Stimulated activated memory B cell treated with anti-CD40 and anti-IgM and Interleukin-4, amounts not matched to agents 10 μg/mL and 1 μg/mL and 100 μg/mL, for 72 hours (primary cell): ENCODE results near the gene KRTAP4-6.
"Not testable (repeated sequence)": the region's sequence is repeated elsewhere in the genome, so short reads cannot be mapped to it uniquely, and the experiment has no call there.

Source experiments
- ATAC-seq: fragments of 150-1000 bp; cut with Tn5 transposase; 2 replicates; pipeline ENCODE4 v1.10.0; 2021
- H3K27ac Mint-ChIP-seq: one replicate; pipeline ENCODE4 v1.8.0; 2022; ENCODE audit warnings: mild to moderate bottlenecking, mixed read lengths
- H3K27me3 Mint-ChIP-seq: one replicate; pipeline ENCODE4 v1.8.0; 2022; ENCODE audit warnings: mixed read lengths
- H3K36me3 Mint-ChIP-seq: one replicate; pipeline ENCODE4 v1.8.0; 2022; ENCODE audit warnings: mixed read lengths
- H3K4me1 Mint-ChIP-seq: one replicate; pipeline ENCODE4 v1.8.0; 2022; ENCODE audit warnings: mixed read lengths
- H3K4me3 Mint-ChIP-seq: one replicate; pipeline ENCODE4 v1.8.0; 2022; ENCODE audit warnings: mild to moderate bottlenecking, moderate library complexity, mixed read lengths
- H3K9me3 Mint-ChIP-seq: one replicate; pipeline ENCODE4 v1.8.0; 2022; ENCODE audit warnings: mixed read lengths

KRTAP4-6 gene

DNA sequence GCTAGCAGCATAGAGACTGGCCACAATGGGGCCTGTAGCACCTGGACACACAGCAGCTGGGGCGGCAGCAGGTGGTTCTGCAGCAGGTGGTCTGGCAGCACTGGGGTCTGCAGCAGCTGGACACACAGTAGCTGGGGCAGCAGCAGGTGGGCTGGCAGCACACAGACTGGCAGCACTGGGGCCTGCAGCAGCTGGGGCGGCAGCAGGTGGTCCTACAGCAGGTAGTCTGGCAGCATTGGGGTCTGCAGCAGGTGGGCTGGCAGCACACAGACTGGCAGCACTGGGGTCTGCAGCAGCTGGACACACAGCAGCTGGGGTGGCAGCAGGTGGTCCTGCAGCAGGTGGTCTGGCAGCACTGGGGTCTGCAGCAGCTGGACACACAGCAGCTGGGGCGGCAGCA, 19.8 kb upstream of the KRTAP4-6 start:
- H3K36me3 Mint-ChIP-seq, H3K4me1 Mint-ChIP-seq, H3K9me3 Mint-ChIP-seq, H3K27ac Mint-ChIP-seq, ATAC-seq, H3K4me3 Mint-ChIP-seq: not testable (repeated sequence)
- H3K27me3 Mint-ChIP-seq: peaks cover 47% of the 10 kb centered on the region

DNA sequence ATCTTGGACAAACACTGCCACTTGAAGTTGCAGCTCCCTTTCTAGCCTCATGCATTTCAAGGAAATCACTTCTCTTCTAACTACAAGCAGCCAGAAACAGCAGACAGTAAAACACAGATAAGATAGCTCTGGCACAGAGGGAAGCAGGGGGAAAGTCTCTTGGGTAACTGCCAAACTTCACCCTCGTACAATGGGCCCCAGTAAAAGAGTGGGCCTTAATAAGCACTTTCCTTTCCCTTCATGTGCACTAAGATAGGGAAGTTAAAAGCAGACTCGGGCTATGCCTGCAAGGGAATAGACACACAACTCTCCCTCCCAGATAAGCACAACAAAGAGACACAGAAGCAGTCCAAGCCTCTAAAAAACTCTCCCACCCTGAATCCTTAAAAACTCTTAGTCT, 13.5 kb upstream of the KRTAP4-6 start:
- no peak for ATAC-seq
- Mint-ChIP-seq H3K27ac (no peak overlapping the region), H3K4me3 (no peak overlapping the region), H3K9me3 (no peaks in the 10 kb centered on the region), H3K27me3 (peaks cover 52% of the 10 kb centered on the region), H3K36me3 (no peaks in the 10 kb centered on the region), H3K4me1 (no peaks in the 10 kb centered on the region)

DNA sequence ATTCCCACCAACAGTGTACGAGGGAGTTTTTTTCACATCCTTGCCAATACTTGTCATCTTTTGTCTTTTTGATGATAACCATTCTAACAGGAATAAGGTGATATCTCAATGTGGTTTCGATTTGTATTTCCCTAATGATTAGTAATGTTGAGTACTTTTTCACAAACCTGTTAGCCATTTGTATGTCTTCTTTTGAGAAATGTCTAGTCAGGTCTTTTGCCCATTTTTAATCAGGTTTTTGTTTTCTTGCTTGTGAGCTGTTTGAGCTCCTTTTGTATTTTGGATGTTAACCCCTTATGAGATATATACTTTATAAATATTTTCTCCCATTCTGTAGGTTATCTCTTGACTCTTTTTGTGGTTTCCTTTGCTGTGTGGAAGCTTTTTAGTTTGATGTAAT, 11.2 kb upstream of the KRTAP4-6 start:
- ATAC-seq: no peak
- no peak overlapping the region for H3K4me3 Mint-ChIP-seq
- H3K9me3 Mint-ChIP-seq: peaks cover 3% of the 10 kb centered on the region
- no peaks in the 10 kb centered on the region for H3K36me3 Mint-ChIP-seq
- peaks cover 28% of the 10 kb centered on the region for H3K27me3 Mint-ChIP-seq
- H3K4me1 Mint-ChIP-seq: no peaks in the 10 kb centered on the region
- no peak overlapping the region for H3K27ac Mint-ChIP-seq

DNA sequence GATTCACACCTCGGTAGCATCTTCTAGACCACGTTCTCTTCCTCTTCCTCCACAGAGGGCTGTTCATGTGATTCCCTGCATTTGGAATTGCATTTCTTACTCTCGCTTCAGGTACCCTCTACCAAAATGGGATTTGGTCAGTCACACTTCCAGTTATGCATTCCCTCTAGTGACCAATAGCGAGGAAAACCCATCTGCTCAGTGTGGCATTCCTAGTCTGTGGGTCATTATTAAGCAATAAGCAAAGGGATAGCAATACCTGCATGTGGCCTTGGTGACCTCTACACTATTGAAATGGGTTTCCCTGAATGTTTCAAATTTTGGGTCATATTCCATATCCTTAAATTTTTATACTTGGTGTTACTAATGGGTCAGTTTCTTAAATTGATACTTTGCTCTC, 9.7 kb upstream of the KRTAP4-6 start:
- Mint-ChIP-seq H3K9me3 (peaks cover 3% of the 10 kb centered on the region), H3K27me3 (peaks cover 16% of the 10 kb centered on the region), H3K27ac (no peak overlapping the region), H3K4me1 (no peaks in the 10 kb centered on the region), H3K4me3 (no peak overlapping the region), H3K36me3 (no peaks in the 10 kb centered on the region)
- ATAC-seq: no peak

DNA sequence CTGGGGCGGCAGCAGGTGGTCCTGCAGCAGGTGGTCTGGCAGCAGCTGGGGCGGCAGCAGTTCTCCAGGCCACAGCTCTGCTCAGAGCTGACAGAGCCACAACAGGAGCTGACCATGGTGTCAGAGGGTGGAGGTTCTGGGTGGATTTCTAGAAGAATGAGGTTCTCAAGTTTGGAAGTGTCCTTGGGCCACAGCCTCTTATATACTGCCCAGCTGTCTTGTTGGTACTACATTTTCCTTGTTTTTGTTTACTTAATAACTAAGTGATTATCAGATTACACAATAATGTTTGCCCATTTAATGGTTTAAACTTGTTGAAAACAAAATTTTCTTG, 9.3 kb upstream of the KRTAP4-6 start, which contains the start of gene KRTAP4-5:
KRTAP4-5 (minus strand) TSS at position 174 of the 334 bp plus-strand sequence; CDS start at position 116, 58 bp downstream.
- no peaks in the 10 kb centered on the region for H3K4me1 Mint-ChIP-seq
- no peak within 1 kb of the TSS for H3K4me3 Mint-ChIP-seq
- ATAC-seq: no peak
- H3K36me3 Mint-ChIP-seq: no peaks in the 10 kb centered on the region
- no peak within 1 kb of the TSS for H3K27ac Mint-ChIP-seq
- H3K9me3 Mint-ChIP-seq: peaks cover 3% of the 10 kb centered on the region
- H3K27me3 Mint-ChIP-seq: peaks cover 14% of the 10 kb centered on the region

DNA sequence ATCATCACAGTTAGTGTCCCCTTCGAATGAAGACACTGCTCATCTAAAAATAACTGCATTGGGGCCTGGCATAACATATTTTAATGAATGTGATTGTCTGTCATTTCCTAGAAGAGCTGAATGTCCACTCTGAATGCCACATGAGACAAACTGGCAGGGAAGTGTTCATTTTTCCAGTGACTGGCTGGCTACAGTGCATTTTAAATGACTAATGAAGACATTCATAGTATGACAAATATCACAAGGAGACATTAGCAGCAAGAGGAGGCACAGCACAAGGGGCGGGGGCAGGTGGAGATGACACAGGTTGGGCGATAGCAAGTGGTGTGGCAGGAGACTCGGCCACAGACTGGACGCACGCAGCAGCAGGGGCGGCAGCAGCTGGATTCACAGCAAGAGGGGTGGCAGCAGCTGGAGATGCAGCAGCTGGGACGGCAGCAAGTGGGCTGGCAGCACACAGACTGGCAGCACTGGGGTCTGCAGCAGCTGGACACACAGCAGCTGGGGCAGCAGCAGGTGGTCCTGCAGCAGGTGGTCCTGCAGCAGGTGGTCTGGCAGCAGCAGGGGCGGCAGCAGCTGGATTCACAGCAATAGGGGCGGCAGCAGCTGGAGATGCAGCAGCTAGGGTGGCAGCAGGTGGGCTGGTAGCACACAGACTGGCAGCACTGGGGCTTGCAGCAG, 8.8 kb upstream of the KRTAP4-6 start:
- H3K27ac Mint-ChIP-seq, H3K4me1 Mint-ChIP-seq, H3K27me3 Mint-ChIP-seq, ATAC-seq, H3K9me3 Mint-ChIP-seq, H3K36me3 Mint-ChIP-seq, H3K4me3 Mint-ChIP-seq: not testable (repeated sequence)

DNA sequence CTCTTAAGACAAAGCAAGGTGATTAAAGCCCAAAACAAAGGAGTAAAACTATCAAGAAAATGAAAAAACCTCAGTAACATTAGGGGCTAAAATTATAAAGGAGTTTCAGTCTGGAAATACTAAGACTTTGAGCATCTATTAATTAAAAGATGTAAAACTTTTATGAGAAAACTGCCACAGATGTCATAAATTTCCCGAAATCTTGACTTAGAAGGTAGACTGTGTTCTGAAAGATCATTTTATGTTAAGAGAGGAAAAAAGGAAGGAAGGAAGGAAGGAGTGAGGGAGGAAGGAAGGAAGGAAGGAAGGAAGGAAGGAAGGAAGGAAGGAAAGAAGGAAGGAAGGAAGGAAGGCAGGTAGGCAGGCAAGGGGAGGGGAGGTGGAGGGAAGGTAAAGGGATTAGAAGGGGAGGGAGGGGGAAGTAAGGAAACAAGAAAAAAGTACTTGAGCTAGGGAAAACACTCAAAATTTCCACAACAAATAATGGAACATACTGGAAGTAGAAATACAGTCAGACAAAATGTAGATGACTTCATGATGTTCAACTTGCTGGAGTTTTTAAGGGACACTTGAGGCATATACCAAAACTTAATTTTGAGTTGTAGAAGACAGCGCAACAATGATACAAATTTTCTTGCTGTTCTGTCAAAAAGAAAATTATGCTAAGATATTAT, 7.3 kb upstream of the KRTAP4-6 start:
- H3K4me3 Mint-ChIP-seq: no peak overlapping the region
- ATAC-seq: no peak
- peaks cover 2% of the 10 kb centered on the region for H3K27me3 Mint-ChIP-seq
- no peaks in the 10 kb centered on the region for H3K4me1 Mint-ChIP-seq
- H3K36me3 Mint-ChIP-seq: peaks cover 9% of the 10 kb centered on the region
- H3K27ac Mint-ChIP-seq: no peak overlapping the region
- H3K9me3 Mint-ChIP-seq: peaks cover 16% of the 10 kb centered on the region

DNA sequence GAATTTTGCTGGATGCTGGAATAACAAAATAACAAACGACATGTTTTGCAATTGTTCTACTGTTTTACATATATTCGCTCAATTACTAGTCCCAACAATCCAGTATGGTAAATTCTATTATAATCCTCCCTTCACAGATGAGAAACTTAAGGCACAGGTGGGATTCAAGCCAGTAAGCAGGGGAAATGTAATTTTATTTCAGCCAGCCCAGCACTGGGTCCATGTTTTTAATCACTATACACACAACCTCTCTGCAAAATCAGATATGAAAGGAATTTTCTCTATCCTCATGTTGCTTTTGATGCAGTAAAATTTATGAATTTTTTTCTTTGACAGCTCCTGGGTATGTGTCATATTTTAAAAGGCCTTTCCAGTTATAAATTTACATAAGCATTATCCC, 4.9 kb upstream of the KRTAP4-6 start:
- peaks cover 22% of the 10 kb centered on the region for H3K9me3 Mint-ChIP-seq
- H3K4me3 Mint-ChIP-seq: no peak overlapping the region
- H3K27ac Mint-ChIP-seq: no peak overlapping the region
- peaks cover 10% of the 10 kb centered on the region for H3K36me3 Mint-ChIP-seq
- no peak for ATAC-seq
- H3K4me1 Mint-ChIP-seq: no peaks in the 10 kb centered on the region
- peaks cover 6% of the 10 kb centered on the region for H3K27me3 Mint-ChIP-seq

DNA sequence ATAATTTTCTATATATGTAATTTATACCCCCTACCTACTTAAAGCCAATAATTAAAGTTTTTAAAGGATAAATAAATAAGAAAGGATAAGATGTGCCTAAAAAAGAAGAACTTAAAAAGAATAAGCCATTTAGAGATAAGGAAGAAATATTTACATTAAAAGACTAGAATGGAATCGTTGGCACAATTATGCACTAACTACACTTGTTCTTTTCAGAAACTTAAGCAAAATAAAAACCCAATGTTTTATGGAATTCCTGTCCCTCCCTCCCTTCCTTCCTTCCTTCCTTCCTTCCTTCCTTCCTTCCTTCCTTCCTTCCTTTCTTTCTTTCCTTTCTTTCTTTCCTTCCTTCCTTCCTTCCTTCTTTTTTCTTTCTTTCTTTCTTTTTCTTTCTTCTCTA, 4.5 kb upstream of the KRTAP4-6 start:
- Mint-ChIP-seq H3K27me3 (peaks cover 10% of the 10 kb centered on the region), H3K4me1 (no peaks in the 10 kb centered on the region), H3K9me3 (peaks cover 23% of the 10 kb centered on the region), H3K36me3 (peaks cover 11% of the 10 kb centered on the region), H3K4me3 (no peak overlapping the region), H3K27ac (no peak overlapping the region)
- no peak for ATAC-seq

DNA sequence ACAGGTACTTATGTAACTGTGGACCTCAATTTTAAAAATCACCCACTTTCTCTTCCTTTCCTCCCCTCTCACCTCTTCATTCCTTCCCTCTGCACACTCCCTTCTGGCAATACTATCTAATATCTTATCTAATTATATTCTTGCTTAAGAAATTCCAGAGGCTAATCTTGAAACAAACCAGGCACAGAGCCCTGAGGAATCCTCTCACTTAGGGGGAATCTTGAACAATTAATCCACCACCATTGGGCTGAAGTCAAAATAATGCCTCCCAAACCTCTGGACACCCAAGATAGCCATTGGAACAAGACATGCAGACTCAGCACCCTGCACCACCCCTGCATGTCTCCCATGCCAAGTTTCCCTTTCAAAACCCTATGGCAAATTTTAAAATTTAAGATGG, 1.0 kb upstream of the KRTAP4-6 start:
- peaks cover 25% of the 10 kb centered on the region for H3K27me3 Mint-ChIP-seq
- no peak overlapping the region for H3K27ac Mint-ChIP-seq
- peaks cover 32% of the 10 kb centered on the region for H3K9me3 Mint-ChIP-seq
- H3K4me3 Mint-ChIP-seq: no peak overlapping the region
- H3K36me3 Mint-ChIP-seq: peaks cover 22% of the 10 kb centered on the region
- ATAC-seq: no peak
- no peaks in the 10 kb centered on the region for H3K4me1 Mint-ChIP-seq

DNA sequence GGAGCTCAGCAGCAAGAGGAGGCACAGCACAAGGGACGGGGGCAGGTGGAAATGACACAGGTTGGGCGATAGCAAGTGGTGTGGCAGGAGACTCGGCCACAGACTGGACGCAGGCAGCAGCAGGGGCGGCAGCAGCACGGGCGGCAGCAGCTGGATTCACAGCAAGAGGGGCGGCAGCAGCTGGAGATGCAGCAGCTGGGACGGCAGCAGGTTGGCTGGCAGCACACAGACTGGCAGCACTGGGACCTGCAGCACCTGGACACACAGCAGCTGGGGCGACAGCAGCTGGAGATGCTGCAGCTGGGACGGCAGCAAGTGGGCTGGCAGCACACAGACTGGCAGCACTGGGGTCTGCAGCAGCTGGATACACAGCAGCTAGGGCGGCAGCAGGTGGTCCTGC, 479 bp downstream of the KRTAP4-6 start:
- peaks cover 33% of the 10 kb centered on the region for H3K9me3 Mint-ChIP-seq
- not testable (repeated sequence) for H3K27ac Mint-ChIP-seq, H3K4me1 Mint-ChIP-seq, H3K4me3 Mint-ChIP-seq, ATAC-seq
- H3K36me3 Mint-ChIP-seq: peaks cover 22% of the 10 kb centered on the region
- H3K27me3 Mint-ChIP-seq: peaks cover 25% of the 10 kb centered on the region

DNA sequence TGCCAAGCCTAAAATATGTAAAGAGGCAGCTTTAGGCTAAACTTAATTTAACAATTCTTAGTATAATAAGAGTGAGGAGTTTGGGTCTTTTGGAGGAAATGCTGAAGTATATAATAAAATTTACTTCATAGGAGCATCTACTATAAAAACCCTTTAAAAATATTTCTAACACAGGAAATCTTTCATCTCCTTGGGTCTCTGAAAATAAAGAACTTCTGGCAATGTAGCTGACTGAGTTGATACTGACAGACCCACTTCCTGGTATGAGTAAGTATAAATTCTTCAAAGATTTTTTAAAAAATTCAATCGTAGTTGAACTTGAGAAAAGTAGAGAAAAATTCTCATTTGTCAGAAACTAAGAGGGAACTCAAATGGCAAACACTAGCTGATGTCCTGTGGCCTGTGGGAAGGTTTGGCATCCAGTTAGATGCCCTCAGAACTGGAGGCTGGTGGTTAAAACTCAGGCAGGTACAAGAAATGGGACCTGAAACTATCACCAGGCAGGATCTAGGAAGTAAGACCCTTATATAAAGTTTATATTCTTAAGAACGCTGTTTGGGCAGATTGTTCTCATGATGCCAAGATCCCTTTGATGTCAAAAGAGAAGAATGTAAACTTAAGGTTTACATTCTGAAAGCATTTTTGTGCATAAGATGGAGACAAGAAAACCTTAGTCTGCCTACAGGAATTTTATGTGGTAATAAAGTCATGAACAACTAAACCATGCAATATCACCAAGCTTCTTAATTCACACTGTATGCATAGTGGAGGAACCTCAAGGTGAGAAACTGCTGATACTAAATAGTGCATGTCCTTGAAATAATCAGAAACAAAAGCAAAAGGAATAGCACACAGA, 6.2 kb downstream of the KRTAP4-6 start:
- peaks cover 9% of the 10 kb centered on the region for H3K4me1 Mint-ChIP-seq
- peaks cover 6% of the 10 kb centered on the region for H3K36me3 Mint-ChIP-seq
- no peak overlapping the region for H3K27ac Mint-ChIP-seq
- H3K4me3 Mint-ChIP-seq: no peak overlapping the region
- ATAC-seq: no peak
- peaks cover 10% of the 10 kb centered on the region for H3K9me3 Mint-ChIP-seq
- H3K27me3 Mint-ChIP-seq: peaks cover 8% of the 10 kb centered on the region

DNA sequence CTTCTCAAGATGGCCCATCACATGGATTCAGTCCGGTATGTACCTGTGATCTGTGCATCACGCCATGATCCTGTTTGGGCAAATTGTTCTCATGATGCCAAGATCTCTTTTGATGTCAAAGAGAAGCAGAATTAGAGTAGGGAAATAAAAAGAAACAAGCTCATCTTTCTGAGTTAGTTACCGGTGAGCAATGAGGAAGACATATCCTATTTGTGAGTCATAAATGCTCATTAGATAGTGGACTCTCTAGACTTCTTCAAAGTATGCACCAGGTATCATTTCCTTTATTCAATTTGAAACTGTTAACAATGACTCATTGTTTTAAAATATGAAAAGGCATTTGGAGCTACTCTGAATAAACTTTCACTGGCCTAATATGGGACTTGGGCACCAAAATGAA, 8.4 kb downstream of the KRTAP4-6 start:
- H3K4me1 Mint-ChIP-seq: peaks cover 9% of the 10 kb centered on the region
- H3K36me3 Mint-ChIP-seq: no peaks in the 10 kb centered on the region
- no peak overlapping the region for H3K27ac Mint-ChIP-seq
- H3K9me3 Mint-ChIP-seq: peaks cover 4% of the 10 kb centered on the region
- ATAC-seq: peak; percentile 76
- H3K27me3 Mint-ChIP-seq: no peaks in the 10 kb centered on the region
- no peak overlapping the region for H3K4me3 Mint-ChIP-seq

DNA sequence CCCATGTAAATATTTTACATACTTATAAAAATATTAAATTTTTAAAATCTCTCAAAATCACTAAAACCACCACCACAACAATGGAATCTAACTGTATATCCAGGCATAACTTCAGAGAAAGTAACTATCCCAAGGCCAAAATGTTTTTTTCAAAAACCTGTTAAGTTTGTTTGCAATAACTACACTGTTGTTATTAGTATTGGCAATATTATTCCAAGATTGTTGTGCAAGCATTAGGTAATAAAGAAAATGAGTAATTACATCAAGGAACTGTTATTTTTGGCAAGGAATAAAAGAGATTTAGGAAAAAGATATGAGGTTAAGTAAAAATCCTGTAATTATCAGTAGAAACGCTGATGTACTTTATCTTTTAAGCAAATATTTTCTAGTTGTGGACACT, 13.0 kb downstream of the KRTAP4-6 start:
- no peaks in the 10 kb centered on the region for H3K36me3 Mint-ChIP-seq
- H3K4me1 Mint-ChIP-seq: peaks cover 29% of the 10 kb centered on the region
- peaks cover 23% of the 10 kb centered on the region for H3K27me3 Mint-ChIP-seq
- H3K9me3 Mint-ChIP-seq: peaks cover 2% of the 10 kb centered on the region
- no peak overlapping the region for H3K27ac Mint-ChIP-seq
- ATAC-seq: no peak
- H3K4me3 Mint-ChIP-seq: no peak overlapping the region

DNA sequence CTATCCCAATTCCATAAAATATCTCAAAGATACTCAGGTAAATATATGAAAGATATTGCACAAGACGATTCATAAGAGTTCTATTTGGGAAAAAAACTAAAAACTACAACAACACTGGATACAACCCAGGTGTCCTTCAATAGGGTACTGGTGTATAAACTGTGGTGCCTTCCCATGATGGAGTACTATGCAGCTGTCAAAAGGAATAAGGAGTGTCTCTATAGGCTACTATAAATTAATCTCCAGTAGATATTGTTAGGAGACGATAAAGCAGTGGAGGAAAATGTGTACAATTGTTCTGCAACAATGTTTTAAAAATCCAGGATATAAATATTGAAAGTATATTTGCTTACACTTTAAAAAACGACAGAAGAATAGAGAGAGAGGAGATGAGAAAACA, 13.9 kb downstream of the KRTAP4-6 start:
- peaks cover 21% of the 10 kb centered on the region for H3K4me1 Mint-ChIP-seq

More for the DNA sequence above, 13.9 kb downstream of the KRTAP4-6 start:
- no peak for ATAC-seq
- H3K27ac Mint-ChIP-seq: no peak overlapping the region
- H3K4me3 Mint-ChIP-seq: no peak overlapping the region
- H3K36me3 Mint-ChIP-seq: no peaks in the 10 kb centered on the region
- H3K9me3 Mint-ChIP-seq: peaks cover 3% of the 10 kb centered on the region
- H3K27me3 Mint-ChIP-seq: peaks cover 28% of the 10 kb centered on the region
